T-helper 2 cell treated with Interferon-gamma antibody and Interleukin-4, amounts not matched to agents 100 ng/mL and 5 ng/mL, for 36 hours (primary cell): ENCODE measurements around the gene EEPD1. TPM values are rescaled to one million over a fixed set of nuclear protein-coding genes. Genes with fewer than 3 reads are reported as not detected.
"Not testable (repeated sequence)": the region's sequence is repeated elsewhere in the genome, so short reads cannot be mapped to it uniquely, and the experiment has no call there.

Experiments
- intact Hi-C: fragments of 100-400 bp; cut with micrococcal nuclease; formaldehyde crosslinking; loops from one replicate; pipeline ENCODE4 v1.15.1; 2023
- total RNA-seq: library from RNA; stranded (reverse); gene quantifications from 2 replicates; pipeline ENCODE4 v1.2.3, GENCODE V29; 2022

Gene EEPD1
- total RNA-seq, 1 donor from 2014 or later, result 11.5 TPM

GRCh38 chr7:36128448-36129047 lies 24.5 kb upstream of the EEPD1 start:
- intact Hi-C loops, result no loop called here

GRCh38 chr7:36129048-36129534 lies 24.0 kb upstream of the EEPD1 start:
- intact Hi-C loops, result no loop called here

DNA sequence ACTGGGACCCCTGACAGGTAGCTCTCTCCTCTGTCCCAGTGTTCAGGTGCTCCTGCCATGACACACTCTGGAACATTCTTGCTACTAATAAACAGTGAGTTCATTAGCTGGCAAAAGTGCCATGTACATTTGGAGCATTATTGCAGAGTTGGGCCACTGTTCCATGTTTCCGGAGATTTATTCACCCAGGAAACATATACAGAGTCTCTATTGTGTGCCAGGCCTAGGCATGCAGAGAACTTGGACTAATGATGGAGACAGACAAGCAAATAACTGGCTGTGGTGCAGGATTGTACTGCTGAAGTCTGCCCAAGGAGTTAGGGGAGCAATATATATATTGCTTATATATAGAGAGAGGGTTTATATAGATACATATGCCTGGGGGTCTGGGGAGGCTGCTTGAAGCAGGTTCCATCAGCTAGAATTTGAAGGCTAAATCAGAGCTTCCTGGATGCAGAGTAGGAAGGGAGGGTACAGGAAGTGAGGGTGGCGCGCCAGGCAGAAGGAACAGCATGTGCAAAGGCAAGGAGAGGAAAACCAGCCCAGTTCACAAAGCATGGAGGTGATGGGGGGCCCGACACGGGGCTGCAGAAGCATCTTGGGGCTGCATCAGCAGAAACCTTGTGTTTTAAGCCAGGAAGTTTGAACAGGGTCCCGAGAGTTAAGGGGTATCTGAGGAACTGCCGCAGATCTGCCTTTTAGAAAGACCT lies 22.7 kb upstream of the EEPD1 start:
- intact Hi-C loops, result no loop called here

DNA sequence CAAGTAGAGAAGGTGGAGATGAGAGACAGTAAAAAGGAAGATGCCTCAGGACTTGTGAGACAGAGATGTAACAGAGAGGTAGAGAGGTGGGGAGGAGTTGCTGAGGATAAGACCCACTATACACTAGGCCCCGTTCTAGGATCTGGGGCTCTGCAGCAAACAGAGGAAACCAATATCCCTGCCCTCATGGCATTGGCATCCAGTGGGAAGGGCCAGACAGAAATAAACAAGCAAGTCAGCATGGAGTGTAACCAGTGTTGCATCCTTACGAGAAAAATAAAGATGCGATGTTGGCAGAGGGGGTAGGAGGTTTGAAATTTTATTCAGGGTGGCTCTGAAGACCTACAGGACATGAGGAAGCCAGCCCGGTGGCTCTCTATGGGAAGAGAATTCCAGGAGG lies 22.0 kb upstream of the EEPD1 start:
- intact Hi-C loops, result no loop called here

GRCh38 chr7:36131499-36131898 lies 21.6 kb upstream of the EEPD1 start:
- intact Hi-C loops, result no loop called here

DNA sequence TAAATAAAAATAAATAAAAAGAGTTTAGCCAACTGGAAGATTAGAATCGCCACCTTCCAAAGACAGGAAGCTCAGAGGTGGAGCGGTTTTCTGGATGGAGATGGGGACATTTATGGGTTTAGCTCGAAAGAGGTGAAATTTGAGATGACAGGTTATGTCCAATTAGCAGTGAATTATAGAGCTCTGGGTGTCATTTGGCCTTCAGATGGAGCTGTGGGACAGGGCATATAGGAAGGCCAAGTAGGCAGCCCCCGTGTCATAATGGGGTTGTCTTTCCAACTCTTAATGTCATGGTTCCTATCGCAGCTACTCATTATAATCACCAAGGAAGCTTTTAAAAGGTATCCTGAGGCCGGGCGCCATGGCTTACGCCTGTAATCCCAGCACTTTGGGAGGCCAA lies 21.0 kb upstream of the EEPD1 start:
- intact Hi-C loops, result no loop called here

GRCh38 chr7:36135700-36136099 lies 17.4 kb upstream of the EEPD1 start:
- intact Hi-C loops, result no loop called here

DNA sequence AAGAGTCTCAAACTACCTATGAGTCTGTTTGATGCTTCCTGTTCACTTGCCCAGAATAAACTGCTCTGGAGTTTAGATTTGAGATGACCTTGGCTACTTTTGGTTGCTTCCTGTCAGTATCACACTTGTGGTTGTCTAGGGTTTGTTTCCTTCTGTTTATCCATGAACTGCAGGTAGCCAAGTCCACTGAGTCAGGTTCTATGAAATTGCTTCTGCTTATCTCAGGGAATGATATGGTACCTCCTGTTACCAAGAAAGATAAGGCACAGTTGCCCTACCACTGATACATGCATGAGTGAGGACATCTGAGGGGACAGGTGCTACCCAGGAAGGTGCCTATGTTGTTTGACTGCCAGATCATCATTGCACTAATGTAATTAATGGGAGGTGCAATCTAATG lies 15.8 kb upstream of the EEPD1 start:
- intact Hi-C loops, result no loop called here

GRCh38 chr7:36137754-36138153 lies 15.3 kb upstream of the EEPD1 start:
- intact Hi-C loops, result no loop called here

GRCh38 chr7:36138209-36138608 lies 14.8 kb upstream of the EEPD1 start:
- intact Hi-C loops, result no loop called here

DNA sequence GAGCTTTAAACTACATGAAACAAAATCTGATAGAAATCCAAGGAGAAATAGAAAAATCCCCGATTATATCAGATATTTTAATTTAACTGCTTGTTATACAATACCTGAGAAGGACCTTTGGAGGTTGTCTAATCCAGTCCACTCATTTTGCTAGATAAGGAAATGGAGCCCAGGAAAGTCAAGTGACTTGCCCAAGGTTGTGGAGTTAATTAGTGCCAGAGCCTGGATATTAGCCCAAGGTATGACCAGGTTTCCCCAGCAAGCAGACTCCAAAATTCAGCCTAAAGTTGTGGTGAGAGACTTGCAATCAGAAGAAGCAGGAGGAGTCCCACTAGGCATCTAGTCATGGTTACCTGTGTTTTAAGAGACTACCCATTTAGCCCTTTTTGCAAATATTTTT lies 11.7 kb upstream of the EEPD1 start:
- intact Hi-C loops, result no loop called here

DNA sequence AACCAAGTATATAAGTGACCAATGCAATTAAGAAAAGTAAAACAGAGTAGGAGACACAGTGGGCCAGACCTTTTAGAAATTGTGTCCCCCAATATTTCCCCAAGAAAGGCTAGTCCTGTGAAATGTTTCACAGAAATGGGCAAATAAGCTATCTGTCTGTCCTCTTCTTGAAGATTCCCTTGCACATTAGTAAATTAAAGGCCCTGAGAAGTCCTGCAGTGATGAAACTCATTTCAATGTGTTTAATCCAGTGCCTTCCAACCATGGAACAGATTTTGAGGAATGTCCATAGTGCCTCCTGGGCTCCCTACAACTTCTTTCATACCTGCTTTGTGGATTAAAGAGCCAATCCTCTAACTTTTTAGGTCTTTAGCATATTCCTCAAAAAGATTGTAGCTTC lies 11.2 kb upstream of the EEPD1 start:
- intact Hi-C loops, result no loop called here

GRCh38 chr7:36144189-36144588 lies 8.9 kb upstream of the EEPD1 start:
- intact Hi-C loops, result no loop called here

- intact Hi-C loops, result no loop called here
Measured at GRCh38 chr7:36145686-36146085, 7.4 kb upstream of the EEPD1 start.

GRCh38 chr7:36147361-36147760 lies 5.7 kb upstream of the EEPD1 start:
- intact Hi-C loops, result no loop called here

DNA sequence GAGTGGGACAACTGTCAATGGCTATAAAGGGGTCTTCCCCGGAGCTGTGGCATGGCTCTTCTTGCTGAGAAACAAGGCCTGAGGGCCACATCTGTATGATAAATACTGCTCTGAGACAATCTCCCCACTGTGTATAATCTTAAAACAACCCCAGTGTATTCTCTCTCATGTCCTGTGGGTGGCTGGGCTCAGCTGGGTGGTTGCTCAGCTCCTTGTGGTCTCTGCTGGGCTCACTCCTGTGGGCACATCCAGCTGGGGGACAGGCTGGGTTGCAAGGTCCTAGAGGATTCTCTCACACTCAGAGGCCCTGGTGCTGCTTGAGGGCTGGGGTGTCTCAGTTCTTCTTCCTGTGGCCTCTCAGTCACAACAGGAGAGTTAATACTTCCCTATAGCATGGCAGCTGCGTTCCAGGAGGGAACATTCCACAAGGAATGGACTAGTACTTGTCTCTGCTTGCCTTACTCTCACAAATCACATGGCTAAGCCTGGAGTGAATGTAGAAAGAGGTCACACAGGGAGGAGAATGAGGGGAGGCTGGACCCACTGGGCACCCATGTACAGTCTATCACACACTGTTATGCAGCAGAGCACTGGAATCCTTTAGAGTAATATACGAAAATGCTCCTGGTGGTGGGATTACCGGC lies 4.5 kb upstream of the EEPD1 start:
- intact Hi-C loops, result no loop called here

- intact Hi-C loops, result not testable (repeated sequence)
Measured at GRCh38 chr7:36149240-36149639, 3.8 kb upstream of the EEPD1 start.

DNA sequence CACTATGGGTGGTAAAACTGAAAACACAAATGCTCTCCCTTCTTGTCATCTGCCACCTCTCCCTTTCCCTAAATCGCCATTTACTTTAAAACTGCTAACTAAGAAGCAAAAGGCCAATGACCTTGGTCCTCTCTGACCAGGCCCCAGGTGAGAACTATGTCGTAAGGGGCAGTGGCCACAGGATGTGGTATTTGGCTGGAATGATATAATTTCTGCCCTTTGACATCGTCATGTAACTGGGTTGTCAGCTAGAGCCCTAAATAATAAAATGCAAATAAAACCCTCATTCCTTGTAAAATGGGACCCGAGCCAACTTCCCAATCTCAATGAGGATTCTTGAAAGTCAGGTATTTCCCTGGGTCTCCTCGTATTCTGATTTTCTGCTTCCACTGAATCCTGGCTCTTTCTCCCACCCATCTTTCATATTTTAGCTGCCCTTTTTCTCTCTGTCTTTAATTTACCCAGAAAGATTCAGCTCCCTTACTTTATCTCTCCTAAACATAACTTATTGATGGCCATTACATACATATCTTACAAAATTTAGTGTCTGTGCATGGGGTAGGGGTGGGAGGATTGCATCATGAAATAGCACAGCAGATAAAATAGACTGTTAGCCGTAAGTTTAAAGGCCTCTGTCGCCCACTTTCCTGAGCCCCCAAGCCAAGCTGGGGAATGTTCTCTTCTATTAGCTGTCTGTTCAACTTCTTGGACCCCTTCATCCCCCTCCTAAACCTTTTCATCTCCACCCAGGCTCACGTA lies 3.2 kb upstream of the EEPD1 start:
- intact Hi-C loops, result no loop called here

DNA sequence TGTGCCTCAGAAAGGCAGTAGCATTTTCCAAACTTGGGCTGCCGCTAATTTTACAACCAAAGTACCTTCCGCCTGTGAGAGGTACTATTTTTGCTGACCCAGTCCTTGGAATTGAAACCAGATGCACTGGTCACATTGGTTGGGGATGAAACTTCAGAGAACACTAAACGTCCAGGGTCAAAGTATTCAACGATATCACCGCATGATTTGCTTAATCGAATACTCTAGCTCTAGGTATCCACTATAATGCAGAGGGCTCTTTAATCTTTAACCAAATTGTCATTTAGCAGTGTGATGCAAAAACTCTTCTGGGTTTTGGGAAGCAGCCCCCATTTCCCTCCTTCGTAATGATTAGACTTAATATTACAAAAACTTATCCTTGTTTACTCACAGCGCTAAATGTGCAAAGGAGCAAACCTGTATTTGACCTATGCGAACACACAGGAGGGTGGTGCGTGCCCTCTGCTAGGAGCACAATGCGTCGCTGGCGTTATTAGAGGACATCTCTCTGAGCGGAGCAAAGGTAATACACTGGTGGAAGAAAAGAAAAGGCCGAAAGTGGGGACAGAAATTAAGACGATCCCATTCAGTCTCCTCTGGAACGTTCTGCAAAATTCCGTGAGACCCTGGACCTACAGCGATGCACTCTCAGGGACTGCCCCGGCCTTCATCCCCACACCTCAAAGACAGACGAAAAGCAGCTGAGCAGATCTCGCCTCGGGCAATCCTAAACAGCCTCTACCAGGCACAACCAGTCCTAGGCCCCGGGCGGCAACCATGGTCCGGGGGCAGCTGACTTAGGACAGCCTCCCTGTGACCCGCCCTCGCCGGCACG lies 916 bp upstream of the EEPD1 start:
- intact Hi-C loops, result loop anchor here (1.0 to 2.0 kb wide), 6 partner anchors 37 to 457 kb away; partner anchors contain the start of genes ANLN, HERPUD2 and SEPTIN7

- intact Hi-C loops, result loop anchor here (2.0 kb wide), 2 partner anchors 39 to 133 kb away; no protein-coding TSS in a partner anchor
Measured at GRCh38 chr7:36153571-36154097, 580 bp downstream of the EEPD1 start.
